ENCODE measurements around the gene FAM124A.

Gene FAM124A

DNA sequence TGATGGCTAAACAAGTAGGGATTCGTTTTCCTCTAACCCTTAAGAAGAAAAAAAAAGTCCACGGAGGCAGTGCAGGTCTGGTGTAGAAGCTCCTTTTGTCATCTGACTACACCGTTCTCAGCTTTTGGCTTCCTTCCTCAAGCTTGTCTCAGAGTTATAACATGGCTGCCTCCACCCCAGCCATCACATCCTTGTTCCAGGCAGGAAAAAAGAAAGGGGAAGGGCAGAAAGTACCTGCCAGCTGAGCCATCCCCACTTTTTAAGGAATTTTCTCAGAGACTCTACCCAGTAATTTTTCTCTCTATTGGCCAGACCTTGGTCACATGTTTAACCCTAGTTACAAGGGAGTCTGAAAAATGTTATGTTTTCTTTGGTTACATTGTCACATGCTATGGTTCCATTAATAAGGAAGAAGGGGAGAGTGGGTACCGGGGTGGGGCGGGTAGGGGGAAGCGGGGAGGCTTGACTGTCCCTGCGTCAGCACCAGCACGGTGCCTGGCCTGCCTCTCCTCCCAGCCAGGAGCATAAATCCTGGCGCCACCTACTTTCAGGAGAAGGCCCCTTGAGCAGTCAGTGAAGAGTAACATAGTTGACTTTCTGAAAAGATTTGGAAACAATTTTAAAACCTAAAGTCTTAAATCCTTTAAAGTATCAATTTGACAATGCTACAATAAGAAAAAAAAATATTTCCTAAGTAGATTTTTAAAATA is 11.1 kb downstream of the FAM124A start:
- no peak overlapping the region for H3K4me3 ChIP-seq (ENCODE audit: low read length)
- TF ChIP-seq CTCF (conservative IDR thresholded peaks at IDR 0.05; ENCODE audit: low read depth, low read length) = no peak
- no peak for DNase-seq (ENCODE audit: low read depth)

DNA sequence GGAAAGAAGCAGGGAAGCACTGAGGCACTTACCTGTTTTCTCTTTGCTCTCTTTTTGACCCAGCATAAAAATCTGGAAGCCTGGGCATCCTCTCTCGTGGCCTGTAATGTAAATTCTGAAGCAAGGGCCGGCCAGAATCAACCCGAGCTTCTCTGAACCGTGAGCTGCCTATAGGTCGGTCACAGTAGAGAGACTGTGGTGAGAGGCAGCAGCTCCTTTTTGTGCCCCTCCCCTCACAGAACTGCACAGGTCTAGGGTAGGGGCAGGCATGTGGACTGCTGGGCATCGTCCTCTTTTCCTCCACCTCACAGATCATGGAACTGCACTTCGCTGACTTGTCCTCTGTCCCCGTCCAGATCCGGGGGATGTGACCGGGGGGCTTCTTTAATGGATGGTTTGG is 12.5 kb downstream of the FAM124A start:
- no peak for TF ChIP-seq CTCF (conservative IDR thresholded peaks at IDR 0.05; ENCODE audit: low read depth, low read length)
- DNase-seq (ENCODE audit: low read depth) = no peak
- no peak overlapping the region for H3K4me3 ChIP-seq (ENCODE audit: low read length)

GRCh38 chr13:51235186-51235585 is 13.0 kb downstream of the FAM124A start:
- no peak overlapping the region for H3K4me3 ChIP-seq (ENCODE audit: low read length)
- DNase-seq (ENCODE audit: low read depth) = no peak
- TF ChIP-seq CTCF (conservative IDR thresholded peaks at IDR 0.05; ENCODE audit: low read depth, low read length) = no peak

- no peak overlapping the region for H3K4me3 ChIP-seq (ENCODE audit: low read length)
- no peak for DNase-seq (ENCODE audit: low read depth)
- no peak for TF ChIP-seq CTCF (conservative IDR thresholded peaks at IDR 0.05; ENCODE audit: low read depth, low read length)
Measured at GRCh38 chr13:51235756-51236490, 13.7 kb downstream of the FAM124A start.

- no peak for DNase-seq (ENCODE audit: low read depth)
- H3K4me3 ChIP-seq (ENCODE audit: low read length) = no peak overlapping the region
- TF ChIP-seq CTCF (conservative IDR thresholded peaks at IDR 0.05; ENCODE audit: low read depth, low read length) = no peak
Measured at GRCh38 chr13:51236491-51236792, 14.2 kb downstream of the FAM124A start.

- no peak overlapping the region for H3K4me3 ChIP-seq (ENCODE audit: low read length)
- no peak for DNase-seq (ENCODE audit: low read depth)
- TF ChIP-seq CTCF (conservative IDR thresholded peaks at IDR 0.05; ENCODE audit: low read depth, low read length) = no peak
Measured at GRCh38 chr13:51237386-51237785, 15.2 kb downstream of the FAM124A start.

DNA sequence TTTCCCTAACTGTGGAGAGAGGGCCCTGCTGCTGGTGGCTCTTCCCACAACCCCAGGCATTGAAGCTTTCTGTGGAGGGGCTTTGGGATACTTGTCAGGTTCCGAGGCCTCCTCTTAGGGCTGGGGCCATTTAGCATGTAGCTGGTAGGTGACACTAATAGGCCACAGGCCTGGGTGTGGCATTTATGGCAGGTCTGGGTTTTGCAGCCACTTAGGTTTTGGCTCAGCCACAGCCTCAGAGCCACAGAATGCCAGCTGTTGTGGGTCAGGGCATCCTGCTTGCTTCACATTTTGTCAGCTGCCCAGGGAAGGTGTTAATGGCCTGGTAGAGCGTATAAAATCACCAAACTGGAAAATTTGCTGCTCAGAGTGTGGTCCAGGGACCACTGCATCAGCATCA is 15.7 kb downstream of the FAM124A start:
- DNase-seq (ENCODE audit: low read depth) = no peak
- TF ChIP-seq CTCF (conservative IDR thresholded peaks at IDR 0.05; ENCODE audit: low read depth, low read length) = no peak

More for the DNA sequence above, 15.7 kb downstream of the FAM124A start:
- H3K4me3 ChIP-seq (ENCODE audit: low read length) = no peak overlapping the region
